H1 (cell line): ENCODE measurements around the gene METAP1D. TPM values are rescaled to one million over a fixed set of nuclear protein-coding genes. Genes with fewer than 3 reads are reported as not detected.

Experiments
- ASH2L ChIP-seq: fragments of 200-600, 300-600 bp; sonication (generic); IDR thresholded peaks from one replicate; pipeline ENCODE4 v1.7.1; 2017; ENCODE audit warnings: low read length
- BRCA1 ChIP-seq: IDR thresholded peaks from 2 replicates; pipeline ENCODE4 v1.6.1; 2012; ENCODE audit warnings: low read depth, low read length, improper control_type of control experiment
- GABPA ChIP-seq: IDR thresholded peaks from 2 replicates; pipeline ENCODE4 v1.6.1; 2011; ENCODE audit warnings: mild to moderate bottlenecking, low read length, moderate library complexity, borderline replicate concordance; ENCODE audit not compliant: insufficient read depth
- KDM4A ChIP-seq: IDR thresholded peaks from one replicate; pipeline ENCODE4 v1.7.1; 2012; ENCODE audit warnings: low read depth, mild to moderate bottlenecking, moderate library complexity, low read length, inconsistent platforms; ENCODE audit not compliant: severe bottlenecking
- RAD21 ChIP-seq, 2 experiments: IDR thresholded peaks in 1 of 2; conservative IDR thresholded peaks in 1 of 2; 2 replicates each; pipeline ENCODE4 v1.6.1; 2011; ENCODE audit warnings: low read depth in 2 of 2, low read length in 2 of 2, improper control_type of control experiment in 1 of 2, inconsistent platforms in 1 of 2, mild to moderate bottlenecking in 1 of 2, moderate library complexity in 1 of 2
- RNF2 ChIP-seq: fragments of 200-900, 300-1000 bp; sonication (generic); IDR thresholded peaks from 2 replicates; pipeline ENCODE4 v1.7.1; 2016; ENCODE audit warnings: borderline replicate concordance, low read depth, mild to moderate bottlenecking, antibody characterized with exemption, low read length; ENCODE audit not compliant: poor library complexity, severe bottlenecking; ENCODE audit errors: missing control alignments
- TBP ChIP-seq: IDR thresholded peaks from 2 replicates; pipeline ENCODE4 v1.6.1; 2011; ENCODE audit warnings: low read depth, low read length, improper control_type of control experiment
- TEAD4 ChIP-seq: IDR thresholded peaks from 2 replicates; pipeline ENCODE4 v1.6.1; 2012; ENCODE audit warnings: low read depth, low read length, inconsistent platforms, mixed read lengths
- polyA plus RNA-seq, 7 experiments: library from polyadenylated mRNA; depleted of rRNA in 3 of 7; stranded (reverse) in 5 of 7; unstranded in 2 of 7; fragments of >200 nt in 5 of 7; fragments of 200-250 nt in 2 of 7; gene quantifications; 1 replicate in 5 of 7; 2 replicates in 1 of 7; 4 replicates in 1 of 7; pipeline versions ENCODE4 v1.2.1 to v1.2.3, GENCODE V29; 2011 to 2013; ENCODE audit warnings: missing spikeins in 2 of 7, mixed read lengths in 2 of 7
- total RNA-seq: library from RNA; stranded (reverse); fragmentation: NEBNext Ultra II Directional; extraction: Animal tissue kit (Norgen Biotek cat#: 25700); gene quantifications from 2 replicates; pipeline ENCODE4 v1.2.1, GENCODE V29; 2021
- TF ChIP-seq, protein P1 (sequence below): IDR thresholded peaks from 2 replicates; pipeline ENCODE4 v1.6.1; 2012; ENCODE audit warnings: inconsistent platforms
- TF ChIP-seq, protein P2 (sequence below), 3 experiments: IDR thresholded peaks; 1 replicate in 2 of 3; 2 replicates in 1 of 3; pipeline versions ENCODE4 v1.5.1 to v1.6.1; 2011; ENCODE audit warnings: low read length in 3 of 3, mild to moderate bottlenecking in 3 of 3, inconsistent platforms in 2 of 3, low read depth in 1 of 3, moderate library complexity in 1 of 3; ENCODE audit not compliant: insufficient read depth in 1 of 3; ENCODE audit errors: control extremely low read depth in 1 of 3

The METAP1D gene
- total and polyA plus RNA-seq, 2 of the 8 experiments (the other 6 are each of a cell fraction or from before 2014, with no cell fraction given) = 3.9 to 6.2 TPM

DNA sequence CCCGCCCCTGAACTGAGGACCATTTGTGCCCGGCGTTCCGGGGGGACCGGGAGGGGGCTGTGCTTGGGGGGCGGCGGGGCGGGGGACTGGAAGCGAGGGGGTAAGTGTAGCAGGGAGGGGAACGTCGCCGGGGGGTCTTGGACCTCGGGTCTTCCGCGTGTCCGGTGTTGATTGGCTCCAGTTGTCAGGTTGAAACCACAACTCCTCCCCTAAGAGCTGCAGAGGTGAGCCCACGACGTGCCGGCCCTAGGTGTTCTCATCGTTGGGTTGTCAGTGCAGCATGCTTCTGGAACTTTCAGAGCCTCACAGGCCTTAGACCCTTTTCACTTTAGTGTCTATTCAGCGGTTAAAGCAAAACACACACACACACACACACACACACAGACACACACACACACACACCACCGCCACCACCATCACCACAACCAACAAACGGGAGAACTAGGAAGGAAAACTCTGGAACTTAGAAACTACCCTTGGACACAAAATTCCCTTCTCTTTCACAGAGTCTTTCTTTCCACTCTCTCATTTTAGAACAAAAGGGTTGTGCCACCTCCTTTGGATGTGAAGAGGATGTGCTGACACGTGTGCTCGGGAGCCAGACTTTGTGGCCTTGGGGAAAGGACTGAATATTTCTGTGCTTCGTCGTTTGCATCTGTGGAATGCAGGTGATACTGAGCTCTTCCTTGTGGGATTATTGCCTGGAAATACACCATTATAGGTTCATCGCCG, 109.7 kb downstream of the METAP1D start (continued):
- TF ChIP-seq BRCA1 = no peak
- no peak for TF ChIP-seq GABPA
- no peak for TF ChIP-seq ASH2L
- peak; percentile 78 for TF ChIP-seq RNF2
- no peak for TF ChIP-seq TBP
- TF ChIP-seq, protein P1, sequence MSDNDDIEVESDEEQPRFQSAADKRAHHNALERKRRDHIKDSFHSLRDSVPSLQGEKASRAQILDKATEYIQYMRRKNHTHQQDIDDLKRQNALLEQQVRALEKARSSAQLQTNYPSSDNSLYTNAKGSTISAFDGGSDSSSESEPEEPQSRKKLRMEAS = peak; percentile 40; the same call in 1 of the 2 replicates
- TF ChIP-seq, protein P2, sequence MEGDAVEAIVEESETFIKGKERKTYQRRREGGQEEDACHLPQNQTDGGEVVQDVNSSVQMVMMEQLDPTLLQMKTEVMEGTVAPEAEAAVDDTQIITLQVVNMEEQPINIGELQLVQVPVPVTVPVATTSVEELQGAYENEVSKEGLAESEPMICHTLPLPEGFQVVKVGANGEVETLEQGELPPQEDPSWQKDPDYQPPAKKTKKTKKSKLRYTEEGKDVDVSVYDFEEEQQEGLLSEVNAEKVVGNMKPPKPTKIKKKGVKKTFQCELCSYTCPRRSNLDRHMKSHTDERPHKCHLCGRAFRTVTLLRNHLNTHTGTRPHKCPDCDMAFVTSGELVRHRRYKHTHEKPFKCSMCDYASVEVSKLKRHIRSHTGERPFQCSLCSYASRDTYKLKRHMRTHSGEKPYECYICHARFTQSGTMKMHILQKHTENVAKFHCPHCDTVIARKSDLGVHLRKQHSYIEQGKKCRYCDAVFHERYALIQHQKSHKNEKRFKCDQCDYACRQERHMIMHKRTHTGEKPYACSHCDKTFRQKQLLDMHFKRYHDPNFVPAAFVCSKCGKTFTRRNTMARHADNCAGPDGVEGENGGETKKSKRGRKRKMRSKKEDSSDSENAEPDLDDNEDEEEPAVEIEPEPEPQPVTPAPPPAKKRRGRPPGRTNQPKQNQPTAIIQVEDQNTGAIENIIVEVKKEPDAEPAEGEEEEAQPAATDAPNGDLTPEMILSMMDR (IDR thresholded peaks at IDR 0.05; ENCODE audit: control extremely low read depth in 1 of 3, insufficient read depth in 1 of 3, low read depth in 1 of 3, low read length in 3 of 3) = no peak
- no peak for TF ChIP-seq TEAD4
- TF ChIP-seq KDM4A = peak; percentile 20
- no peak for TF ChIP-seq RAD21 (IDR thresholded peaks at IDR 0.05 in 1 of 2, conservative IDR thresholded peaks at IDR 0.05 in 1 of 2; ENCODE audit: low read depth in 2 of 2, low read length in 2 of 2)
